K562 (cell line): ENCODE data around the gene ANK3. TPM values are rescaled to one million over a fixed set of nuclear protein-coding genes. Genes with fewer than 3 reads are reported as not detected.

ENCODE experiments used
- BHLHE40 ChIP-seq: IDR thresholded peaks from 2 replicates; pipeline ENCODE4 v1.6.1; 2011; ENCODE audit warnings: low read length, improper control_type of control experiment
- CHCHD3 ChIP-seq: fragments of 250-450 bp; sonication (Bioruptor Pico); IDR thresholded peaks from 2 replicates; pipeline ENCODE4 v2.1.2; 2022; ENCODE audit warnings: mild to moderate bottlenecking
- HDAC8 ChIP-seq: fragments of 450-650 bp; IDR thresholded peaks from 2 replicates; pipeline ENCODE4 v1.6.1; 2016; ENCODE audit warnings: mild to moderate bottlenecking, missing genetic modification characterization, moderate library complexity, missing compliant biosample characterization
- MEIS2 ChIP-seq: fragments of 450-650 bp; IDR thresholded peaks from 2 replicates; pipeline ENCODE4 v1.6.1; 2014; ENCODE audit warnings: mild to moderate bottlenecking; ENCODE audit not compliant: partially characterized antibody
- PTRF ChIP-seq: fragments of 450-650 bp; IDR thresholded peaks from 2 replicates; pipeline ENCODE4 v1.6.1; 2016; ENCODE audit warnings: mild to moderate bottlenecking, missing genetic modification characterization, missing compliant biosample characterization
- polyA plus RNA-seq, 8 experiments: library from polyadenylated mRNA; depleted of rRNA in 4 of 8; stranded (reverse) in 5 of 8; unstranded in 3 of 8; fragments of >200 nt; fragmentation: Nextera tagmentation in 2 of 8; fragmentation: Illumina TruSeq in 1 of 8; extraction: Ambion mirVana in 2 of 8; extraction: Trizol in 1 of 8; gene quantifications; 2 replicates each; pipeline versions ENCODE4 v1.2.1 to v1.2.3, GENCODE V29; 2011 to 2014; ENCODE audit warnings: inconsistent platforms in 1 of 8, missing spikeins in 1 of 8
- total RNA-seq, 7 experiments: library from RNA; depleted of rRNA in 6 of 7; stranded (reverse); fragments of >200 nt in 6 of 7; fragmentation: Illumina TruSeq in 2 of 7; extraction: Trizol in 2 of 7; gene quantifications; 2 replicates each; pipeline versions ENCODE4 v1.2.1 to v1.2.3, GENCODE V29; 2011 to 2021; ENCODE audit warnings: low replicate concordance in 1 of 7
- TF ChIP-seq, protein P1 (sequence below): fragments of 450-650 bp; IDR thresholded peaks from 2 replicates; pipeline ENCODE4 v1.6.1; 2016; ENCODE audit warnings: missing biosample characterization, missing genetic modification characterization
- TF ChIP-seq, protein P2 (sequence below): sonication (generic); formaldehyde crosslinking; IDR thresholded peaks from 2 replicates; pipeline ENCODE4 v1.5.0; 2020; ENCODE audit warnings: missing genetic modification reagents
- TF ChIP-seq, protein P3 (sequence below): fragments of 200-800 bp; sonication (Bioruptor generic); IDR thresholded peaks from 2 replicates; pipeline ENCODE4 v1.6.1; 2017; ENCODE audit warnings: missing genetic modification characterization, missing compliant biosample characterization

The ANK3 gene
- total and polyA plus RNA-seq, 9 of the 15 experiments (the other 6 are each of a cell fraction or from before 2014, with no cell fraction given): 10.0 to 32.3 (median 17.9) TPM

DNA sequence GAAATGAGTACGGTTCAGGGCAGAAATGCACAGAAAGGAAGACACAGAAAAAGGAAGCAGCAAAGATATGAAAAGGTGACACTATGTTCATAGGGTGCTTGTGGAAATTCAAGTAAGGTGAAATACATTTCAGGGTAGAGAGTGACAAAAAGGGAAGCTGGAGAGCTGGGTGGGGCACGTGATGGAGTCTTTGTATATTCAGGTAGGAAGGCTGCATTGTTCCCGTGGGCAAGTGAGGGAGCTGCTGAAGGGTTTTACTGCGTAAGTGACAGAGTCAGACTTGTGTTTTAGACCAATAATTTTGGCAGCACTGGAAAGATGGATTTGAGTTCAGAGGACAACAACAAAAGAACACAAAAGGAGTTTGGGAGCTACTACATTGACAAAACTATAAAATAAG is 35.3 kb upstream of the ANK3 start (continued):
- TF ChIP-seq, protein P1, sequence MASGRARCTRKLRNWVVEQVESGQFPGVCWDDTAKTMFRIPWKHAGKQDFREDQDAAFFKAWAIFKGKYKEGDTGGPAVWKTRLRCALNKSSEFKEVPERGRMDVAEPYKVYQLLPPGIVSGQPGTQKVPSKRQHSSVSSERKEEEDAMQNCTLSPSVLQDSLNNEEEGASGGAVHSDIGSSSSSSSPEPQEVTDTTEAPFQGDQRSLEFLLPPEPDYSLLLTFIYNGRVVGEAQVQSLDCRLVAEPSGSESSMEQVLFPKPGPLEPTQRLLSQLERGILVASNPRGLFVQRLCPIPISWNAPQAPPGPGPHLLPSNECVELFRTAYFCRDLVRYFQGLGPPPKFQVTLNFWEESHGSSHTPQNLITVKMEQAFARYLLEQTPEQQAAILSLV (tag): no peak
- TF ChIP-seq BHLHE40 (0 out of 2 replicates have a peak, but pooled peaks have one; percentile 45), PTRF (tag) (no peak), CHCHD3 (no peak), MEIS2 (no peak), HDAC8 (tag) (no peak)
- TF ChIP-seq, protein P2, sequence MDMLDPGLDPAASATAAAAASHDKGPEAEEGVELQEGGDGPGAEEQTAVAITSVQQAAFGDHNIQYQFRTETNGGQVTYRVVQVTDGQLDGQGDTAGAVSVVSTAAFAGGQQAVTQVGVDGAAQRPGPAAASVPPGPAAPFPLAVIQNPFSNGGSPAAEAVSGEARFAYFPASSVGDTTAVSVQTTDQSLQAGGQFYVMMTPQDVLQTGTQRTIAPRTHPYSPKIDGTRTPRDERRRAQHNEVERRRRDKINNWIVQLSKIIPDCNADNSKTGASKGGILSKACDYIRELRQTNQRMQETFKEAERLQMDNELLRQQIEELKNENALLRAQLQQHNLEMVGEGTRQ (CRISPR knock-in tag): peak; percentile 23
- TF ChIP-seq, protein P3, sequence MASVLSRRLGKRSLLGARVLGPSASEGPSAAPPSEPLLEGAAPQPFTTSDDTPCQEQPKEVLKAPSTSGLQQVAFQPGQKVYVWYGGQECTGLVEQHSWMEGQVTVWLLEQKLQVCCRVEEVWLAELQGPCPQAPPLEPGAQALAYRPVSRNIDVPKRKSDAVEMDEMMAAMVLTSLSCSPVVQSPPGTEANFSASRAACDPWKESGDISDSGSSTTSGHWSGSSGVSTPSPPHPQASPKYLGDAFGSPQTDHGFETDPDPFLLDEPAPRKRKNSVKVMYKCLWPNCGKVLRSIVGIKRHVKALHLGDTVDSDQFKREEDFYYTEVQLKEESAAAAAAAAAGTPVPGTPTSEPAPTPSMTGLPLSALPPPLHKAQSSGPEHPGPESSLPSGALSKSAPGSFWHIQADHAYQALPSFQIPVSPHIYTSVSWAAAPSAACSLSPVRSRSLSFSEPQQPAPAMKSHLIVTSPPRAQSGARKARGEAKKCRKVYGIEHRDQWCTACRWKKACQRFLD (CRISPR knock-in tag): 0 out of 2 replicates have a peak, but pooled peaks have one; percentile 46
- TF ChIP-seq, all 486 proteins: peak for 4
